Effector CD4-positive, alpha-beta T cell (primary cell): ENCODE measurements around the gene DPT.

Experiments
- DNase-seq: peaks from one replicate; pipeline ENCODE4 v3.0.0-alpha.2; 2020

Gene DPT

DNA sequence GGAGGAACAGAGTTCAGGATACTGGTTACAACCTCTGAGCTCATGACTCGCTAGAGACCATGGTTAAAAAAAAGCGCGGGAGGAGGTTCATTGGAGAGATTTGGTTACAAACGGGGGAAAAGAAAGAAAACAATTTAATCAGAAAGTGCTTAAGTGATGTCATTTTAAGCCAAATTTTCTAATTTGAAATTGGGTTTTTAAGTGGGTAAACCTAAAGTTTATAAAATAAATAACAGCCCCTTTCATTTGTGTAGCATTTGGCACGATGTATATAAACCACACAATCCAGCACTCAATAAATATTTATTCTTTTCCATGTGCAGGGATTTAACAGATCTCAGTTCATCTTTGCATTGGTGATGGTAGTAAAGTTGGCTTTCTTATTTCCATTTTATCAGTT is 7.0 kb upstream of the DPT start:
- no peak for DNase-seq

DNA sequence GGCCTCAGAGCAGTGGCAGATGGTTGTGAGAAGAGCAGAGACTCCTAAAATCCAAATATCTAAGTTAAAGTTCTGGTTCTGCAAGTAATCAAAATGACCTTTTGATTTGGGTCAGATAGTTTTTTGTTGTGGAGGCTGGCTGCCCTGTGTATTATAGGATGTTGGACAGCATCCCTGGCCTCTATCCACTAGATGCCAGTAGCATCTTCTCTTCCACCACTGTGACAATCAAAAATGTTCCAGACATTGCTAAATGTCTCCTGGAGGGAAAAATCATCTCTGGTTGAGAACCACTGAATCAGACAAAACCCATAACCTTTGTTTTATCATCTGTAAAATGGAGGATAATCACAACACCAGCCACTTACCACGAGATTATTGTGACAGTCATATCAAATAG is 5.9 kb upstream of the DPT start:
- no peak for DNase-seq

DNA sequence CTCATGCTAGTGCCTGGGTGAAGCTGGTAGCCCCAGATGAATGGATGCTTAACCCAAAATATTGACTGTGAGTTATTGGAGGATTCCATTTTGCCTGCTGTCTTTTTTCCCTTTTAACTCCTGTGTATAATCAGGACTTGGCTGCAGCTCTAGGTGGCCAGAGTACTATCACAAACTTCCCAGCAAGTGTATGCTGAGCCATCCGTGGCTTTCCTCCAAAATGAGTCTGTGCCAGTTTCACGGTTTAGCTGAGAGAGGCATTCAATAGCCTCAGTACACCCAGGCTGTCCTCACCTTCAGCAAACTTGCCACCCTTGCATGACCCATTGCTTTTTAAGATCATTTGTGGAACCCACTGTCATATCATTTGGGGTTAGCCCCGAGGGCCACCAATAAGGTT is 5.3 kb upstream of the DPT start:
- DNase-seq: no peak

- DNase-seq: no peak
Observed at GRCh38 chr1:168733241-168733640, 4.2 kb upstream of the DPT start.

DNA sequence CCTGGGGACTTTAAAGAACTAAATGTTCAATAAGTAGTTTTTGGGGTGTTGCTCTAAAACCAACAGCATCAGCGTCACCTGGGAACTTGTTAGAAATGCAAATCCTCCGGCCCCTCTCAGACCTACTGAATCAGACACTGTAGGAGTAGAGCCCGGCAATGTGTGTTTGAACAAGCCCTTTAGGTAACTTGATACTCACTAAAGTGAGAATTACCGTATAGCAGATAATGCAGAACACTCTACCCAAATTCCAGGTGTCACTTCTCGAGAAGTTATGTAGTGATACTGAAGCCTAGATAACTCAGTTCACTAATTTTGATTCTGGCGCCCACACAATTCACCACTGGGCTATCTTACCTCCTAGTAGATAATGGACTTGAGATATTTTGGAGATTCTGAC is 3.7 kb upstream of the DPT start:
- no peak for DNase-seq

- DNase-seq: no peak
Observed at GRCh38 chr1:168731244-168731953, 2.4 kb upstream of the DPT start.

DNA sequence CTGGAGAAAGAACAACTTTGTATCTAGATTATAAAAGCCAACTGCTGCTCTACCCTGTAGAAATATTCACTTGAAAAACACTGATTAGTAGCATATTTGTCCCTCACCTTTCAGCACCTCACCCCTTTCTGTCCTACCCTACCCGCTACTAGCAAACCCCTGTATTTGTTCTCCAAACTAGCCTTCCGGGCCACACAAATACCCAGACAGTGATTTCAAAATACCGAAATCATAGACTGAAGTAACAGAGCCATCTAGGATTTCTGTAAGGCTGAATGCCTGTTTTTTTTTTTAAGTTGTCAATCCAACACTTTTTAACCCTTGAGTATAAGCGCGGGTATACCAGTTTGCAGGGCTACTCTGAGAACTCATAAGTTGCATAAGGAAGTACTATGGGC is 398 bp upstream of the DPT start:
- DNase-seq: no peak

DNA sequence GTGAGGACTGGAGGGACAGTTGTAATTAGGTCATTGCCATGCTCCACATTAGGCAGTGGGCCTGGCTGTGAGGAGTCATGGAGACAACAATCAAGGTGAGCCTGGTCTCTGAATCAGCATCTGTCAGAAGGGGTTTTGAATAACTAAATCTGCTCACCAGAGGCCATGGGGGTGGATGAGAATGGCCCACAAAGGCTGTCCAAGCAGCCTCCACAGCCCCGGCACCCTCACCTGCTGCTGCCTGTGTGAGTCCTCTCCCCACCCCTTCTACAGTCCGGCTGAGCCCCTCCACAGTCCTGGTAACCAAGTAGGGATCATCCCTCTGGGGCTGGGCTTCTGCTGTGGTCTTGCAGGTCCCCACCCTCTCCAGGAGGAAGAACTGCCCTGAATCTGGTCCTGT is 2.3 kb downstream of the DPT start:
- DNase-seq: no peak

GRCh38 chr1:168726281-168726680 is 2.7 kb downstream of the DPT start:
- DNase-seq: no peak

DNA sequence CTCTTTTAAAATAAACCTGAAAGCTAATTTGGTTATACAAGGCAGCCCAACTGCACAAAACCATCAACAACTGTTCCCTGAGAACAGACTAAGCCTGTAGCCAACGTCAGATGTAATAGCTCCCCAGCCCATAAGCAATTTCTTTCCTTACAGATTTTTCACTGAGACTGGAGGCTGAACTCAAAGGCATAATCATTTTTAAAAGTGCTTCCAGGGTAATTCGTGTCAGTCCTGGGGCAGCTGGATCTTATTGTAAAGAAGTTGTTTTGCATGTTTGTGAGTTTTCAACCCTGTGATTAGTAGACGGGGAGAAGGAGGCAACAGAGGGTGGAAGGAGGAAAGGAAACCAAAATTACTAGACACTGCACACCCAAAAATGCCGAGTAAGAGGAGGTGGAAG is 3.2 kb downstream of the DPT start:
- no peak for DNase-seq

DNA sequence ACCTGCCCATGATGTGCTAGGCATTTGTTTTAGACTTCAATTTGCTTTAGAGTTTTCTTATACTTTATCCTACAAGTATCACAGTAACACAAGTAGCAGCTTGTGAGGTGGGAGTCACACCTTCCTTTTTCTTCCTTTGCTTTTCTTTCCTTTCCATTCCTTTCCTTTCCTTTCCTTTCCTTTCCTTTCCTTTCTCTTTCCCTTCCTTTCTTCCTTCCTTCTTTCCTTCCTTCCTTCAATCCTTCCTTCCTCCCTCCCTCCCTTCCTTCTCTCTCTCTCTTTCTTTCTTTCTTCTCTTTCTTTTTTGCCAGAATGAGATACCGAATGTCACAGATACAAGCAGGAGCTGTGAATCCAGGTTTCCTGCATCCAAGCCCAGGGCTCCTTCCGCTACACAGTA is 3.9 kb downstream of the DPT start:
- DNase-seq: no peak

DNA sequence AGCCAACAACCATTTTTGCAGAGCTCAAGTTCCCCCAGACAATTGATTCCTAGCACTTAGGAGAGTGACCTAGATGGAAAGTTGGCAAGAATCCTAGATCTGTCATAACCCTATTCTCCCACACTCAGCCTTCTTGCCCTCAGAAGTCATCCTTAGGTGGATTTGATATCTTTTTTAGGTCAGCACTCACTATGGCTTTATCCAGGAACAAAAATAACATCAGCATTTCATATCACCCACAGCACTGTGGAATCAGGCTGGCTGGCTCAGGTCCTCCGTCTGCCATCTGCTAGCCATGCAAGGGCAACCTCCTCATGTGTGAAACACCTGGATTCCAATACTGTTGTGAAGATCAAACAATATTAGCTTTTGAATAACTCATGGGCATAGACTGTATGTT is 6.0 kb downstream of the DPT start:
- no peak for DNase-seq

DNA sequence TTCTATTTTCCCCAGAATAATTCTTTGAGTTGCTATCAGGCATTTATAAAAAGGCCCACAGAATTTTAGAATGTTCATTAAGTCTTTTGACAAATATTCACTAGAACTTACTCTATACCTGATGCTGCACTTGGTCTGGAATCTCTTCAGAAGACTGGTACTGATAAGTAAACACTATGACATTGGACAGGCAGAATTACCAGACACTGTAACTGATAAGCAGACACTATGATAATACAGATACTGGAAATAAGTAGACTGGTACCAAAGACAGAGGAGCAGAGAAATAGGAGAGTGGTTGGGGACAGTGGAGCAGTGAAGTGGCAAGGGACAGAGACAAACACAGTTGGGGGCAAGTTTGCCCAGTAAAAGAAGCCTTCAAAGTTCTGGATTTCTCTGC is 8.2 kb downstream of the DPT start:
- no peak for DNase-seq

- no peak for DNase-seq
Observed at GRCh38 chr1:168719306-168720111, 9.5 kb downstream of the DPT start.

GRCh38 chr1:168717906-168718891 is 10.8 kb downstream of the DPT start:
- no peak for DNase-seq

DNA sequence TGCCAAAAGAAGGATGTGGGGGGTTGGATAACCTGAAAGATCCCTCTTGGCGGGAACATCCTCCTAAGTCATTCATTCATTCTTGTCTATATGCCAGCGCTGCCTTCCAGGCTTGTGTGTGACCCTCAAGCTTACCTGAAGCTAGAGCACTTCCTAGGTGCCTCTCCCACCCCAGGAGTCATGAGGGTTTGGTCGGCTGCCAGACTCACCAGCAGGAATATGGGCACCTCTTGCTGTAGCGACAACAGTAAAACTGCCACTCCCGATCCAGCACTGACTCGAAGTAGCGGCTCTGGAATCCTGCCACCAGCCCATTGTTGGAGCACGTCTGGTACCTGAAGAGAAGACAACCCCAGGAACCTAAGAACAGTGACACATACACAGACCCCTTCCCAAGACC is 15.0 kb downstream of the DPT start:
- DNase-seq: no peak

- no peak for DNase-seq
Observed at GRCh38 chr1:168709405-168710363, 19.3 kb downstream of the DPT start.

DNA sequence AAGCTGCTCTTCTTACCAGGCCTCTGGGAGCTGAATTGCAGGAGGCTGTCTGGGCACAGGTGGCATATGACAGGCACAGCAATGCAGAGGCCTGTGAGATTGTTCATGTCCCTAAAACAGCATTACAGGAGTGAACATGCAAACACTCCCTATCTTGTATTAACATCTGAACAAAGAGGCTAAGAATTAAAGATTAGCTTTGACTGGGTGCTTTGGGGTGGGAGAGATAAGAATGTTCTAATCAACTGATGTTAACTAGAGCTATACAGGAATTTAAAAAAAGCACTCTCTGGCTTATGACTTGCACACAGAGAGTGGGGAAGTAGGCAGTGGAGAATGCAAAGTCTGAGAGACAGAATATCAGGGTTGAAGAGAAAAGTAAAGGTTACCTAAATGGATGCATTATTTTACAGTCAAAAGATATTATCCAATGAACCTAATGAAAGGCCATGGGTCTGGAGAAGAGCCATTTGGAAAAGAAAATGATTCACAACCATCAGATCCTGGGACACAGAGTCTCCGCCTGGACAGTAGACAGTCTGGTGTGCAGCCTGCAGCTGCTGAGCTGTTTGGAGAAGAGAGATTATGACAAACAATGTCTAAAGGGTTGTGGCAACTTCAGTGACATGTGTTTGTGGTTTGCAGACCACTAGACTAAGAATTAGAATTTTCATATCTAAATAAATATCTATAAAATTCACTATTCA is 20.2 kb downstream of the DPT start:
- no peak for DNase-seq

- no peak for DNase-seq
Observed at GRCh38 chr1:168706391-168706992, 22.5 kb downstream of the DPT start.

DNA sequence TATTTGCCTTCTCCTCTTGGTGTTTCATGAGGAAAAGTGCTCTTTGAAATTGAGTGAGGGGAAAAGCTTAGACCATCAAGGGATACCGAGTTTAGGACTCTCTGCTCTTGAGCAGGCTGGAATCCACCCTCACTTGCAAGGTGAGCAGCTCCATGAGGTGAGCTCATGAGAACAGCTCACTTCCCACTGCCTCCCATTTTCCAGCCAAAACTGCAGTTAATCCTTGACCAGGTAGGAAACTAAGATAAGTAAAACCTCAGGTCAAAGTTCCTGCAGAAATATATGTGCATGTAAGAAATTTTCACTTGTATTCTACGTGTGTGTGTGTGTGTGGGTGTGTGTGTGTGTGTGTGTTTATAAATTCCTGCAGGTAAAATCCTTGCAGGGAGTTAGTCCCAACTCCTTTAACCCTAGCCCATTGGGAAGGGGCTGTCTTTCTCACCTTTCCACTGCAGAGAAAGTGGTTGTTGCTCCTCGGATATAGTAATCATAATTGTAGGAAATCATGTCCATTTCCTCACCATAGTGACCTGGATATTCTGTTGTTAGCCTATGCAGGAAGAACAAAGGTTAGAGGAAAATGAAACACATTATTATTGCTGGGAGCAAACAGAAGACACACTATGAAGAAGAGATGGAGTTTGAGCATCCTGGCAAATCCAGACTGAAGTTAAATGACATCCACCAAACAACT is 28.3 kb downstream of the DPT start:
- DNase-seq: no peak
